Prostate gland (tissue), 2 donors: Measurements from ENCODE around the gene BPIFB1. TPM values are rescaled to one million over a fixed set of nuclear protein-coding genes. Genes with fewer than 3 reads are reported as not detected.

Experiments
- DNase-seq: peaks from one replicate; pipeline ENCODE4 v3.0.0-alpha.2; 2019; ENCODE audit warnings: low spot score
- H3K27ac ChIP-seq, 2 donors: fragments of 200-600 bp; sonication (generic); 2 replicates each; pipeline ENCODE4 v1.5.1; 2017 to 2019
- H3K27me3 ChIP-seq: fragments of 200-600 bp; sonication (generic); replicated peaks from 2 replicates; pipeline ENCODE4 v1.5.1; 2019; ENCODE audit not compliant: insufficient read depth
- H3K36me3 ChIP-seq, 2 donors: fragments of 200-600 bp; sonication (generic); 1 replicate in 1 of 2; 2 replicates in 1 of 2; pipeline versions ENCODE4 v1.5.1 to v1.8.1; 2017 to 2019
- H3K4me1 ChIP-seq: fragments of 200-600 bp; sonication (generic); replicated peaks from 2 replicates; pipeline ENCODE4 v1.5.1; 2019
- H3K4me3 ChIP-seq, 2 donors: fragments of 200-600 bp; sonication (generic); 2 replicates each; pipeline ENCODE4 v1.5.1; 2017 to 2019
- H3K9me3 ChIP-seq: fragments of 200-600 bp; sonication (generic); 2 replicates; pipeline ENCODE4 v1.5.1; 2017
- CTCF ChIP-seq, 4 experiments: fragments of 200-600 bp in 2 of 4; fragments of 450-650 bp in 2 of 4; sonication (generic) in 2 of 4; IDR thresholded peaks; 1 replicate in 3 of 4; 2 replicates in 1 of 4; pipeline ENCODE4 v1.5.1; 2016 to 2019; ENCODE audit warnings: antibody characterized with exemption in 4 of 4, mild to moderate bottlenecking in 2 of 4, moderate library complexity in 2 of 4
- POLR2A ChIP-seq: fragments of 450-650 bp; IDR thresholded peaks from one replicate; pipeline ENCODE4 v1.6.1; 2016; ENCODE audit warnings: antibody characterized with exemption, mild to moderate bottlenecking
- POLR2AphosphoS5 ChIP-seq: sonication (generic); formaldehyde crosslinking; IDR thresholded peaks from one replicate; pipeline ENCODE4 v1.6.1; 2017; ENCODE audit warnings: antibody characterized with exemption
- WGBS: methylation state at CpG from one replicate; pipeline ENCODE4 v1.1.5; 2018; 5-methylcytosine and 5-hydroxymethylcytosine counted together
- intact Hi-C: fragments of 100-400 bp; cut with DNase I; formaldehyde crosslinking; loops from one replicate; pipeline ENCODE4 v1.14.2; 2022
- total RNA-seq, 2 donors: library from RNA; depleted of rRNA; stranded (reverse); fragments of >200 nt; gene quantifications; one replicate each; pipeline ENCODE4 v1.1.0, GENCODE V29; 2016

The BPIFB1 gene
- total RNA-seq, 2 donors from 2014 or later: 2.1 TPM; not detected in 1

GRCh38 chr20:33237989-33238388 lies 45.0 kb upstream of the BPIFB1 start:
- 71% methylated on average over 6 of the region's 6 CpGs for WGBS
- DNase-seq: no peak

GRCh38 chr20:33239418-33239817 lies 43.6 kb upstream of the BPIFB1 start:
- H3K36me3 ChIP-seq: no peaks in the 10 kb centered on the region
- H3K27ac ChIP-seq: no peak overlapping the region
- intact Hi-C loops: no loop called here
- DNase-seq: no peak
- no peaks in the 10 kb centered on the region for H3K9me3 ChIP-seq
- H3K4me3 ChIP-seq: no peak overlapping the region
- H3K27me3 ChIP-seq: no peaks in the 10 kb centered on the region
- whole genome bisulfite sequencing: 53% methylated on average over 1 of the region's 1 CpG
- H3K4me1 ChIP-seq: no peaks in the 10 kb centered on the region
- TF ChIP-seq CTCF (IDR thresholded peaks at IDR 0.05) (no peak), POLR2A (no peak), POLR2AphosphoS5 (no peak)

More at GRCh38 chr20:33237989-33238388, 45.0 kb upstream of the BPIFB1 start:
- H3K9me3 ChIP-seq: no peaks in the 10 kb centered on the region
- no peaks in the 10 kb centered on the region for H3K36me3 ChIP-seq
- H3K4me3 ChIP-seq: no peak overlapping the region
- intact Hi-C loops: no loop called here
- no peaks in the 10 kb centered on the region for H3K27me3 ChIP-seq
- H3K27ac ChIP-seq: no peak overlapping the region
- no peaks in the 10 kb centered on the region for H3K4me1 ChIP-seq
- TF ChIP-seq CTCF (IDR thresholded peaks at IDR 0.05) (no peak), POLR2AphosphoS5 (no peak), POLR2A (no peak)

GRCh38 chr20:33239979-33240736 lies 42.9 kb upstream of the BPIFB1 start:
- Histone ChIP-seq H3K36me3 (no peaks in the 10 kb centered on the region), H3K27me3 (no peaks in the 10 kb centered on the region), H3K4me3 (no peak overlapping the region), H3K4me1 (no peaks in the 10 kb centered on the region), H3K9me3 (no peaks in the 10 kb centered on the region), H3K27ac (no peak overlapping the region)
- intact Hi-C loops: no loop called here
- DNase-seq: no peak
- no peak for TF ChIP-seq POLR2AphosphoS5
- no peak for TF ChIP-seq CTCF (IDR thresholded peaks at IDR 0.05)
- no peak for TF ChIP-seq POLR2A
- WGBS: 91% methylated on average over 4 of the region's 4 CpGs

GRCh38 chr20:33240923-33241322 lies 42.1 kb upstream of the BPIFB1 start:
- no peaks in the 10 kb centered on the region for H3K36me3 ChIP-seq
- intact Hi-C loops: no loop called here
- H3K27ac ChIP-seq: no peak overlapping the region
- TF ChIP-seq POLR2A (no peak), POLR2AphosphoS5 (no peak), CTCF (IDR thresholded peaks at IDR 0.05) (no peak)
- H3K9me3 ChIP-seq: no peaks in the 10 kb centered on the region
- H3K27me3 ChIP-seq: no peaks in the 10 kb centered on the region
- no peak for DNase-seq
- H3K4me3 ChIP-seq: no peak overlapping the region
- WGBS: 65% methylated on average over 5 of the region's 5 CpGs
- no peaks in the 10 kb centered on the region for H3K4me1 ChIP-seq
